OCI-LY7 (cell line): ENCODE results near the gene INKA2.

ENCODE experiments used
- EZH2phosphoT487 ChIP-seq: fragments of 200-600 bp; sonication (generic); IDR thresholded peaks from 2 replicates; pipeline ENCODE4 v1.6.1; 2018; ENCODE audit warnings: low read depth, borderline replicate concordance, mild to moderate bottlenecking, mixed run types, antibody characterized with exemption, low read length, moderate library complexity, mixed read lengths
- TF ChIP-seq, protein P1 (sequence below): fragments of 200-600 bp; sonication (generic); conservative IDR thresholded peaks from 2 replicates; pipeline ENCODE4 v1.5.1; 2014; ENCODE audit warnings: mild to moderate bottlenecking, antibody characterized with exemption, low read length, moderate library complexity, mixed read lengths

DNA sequence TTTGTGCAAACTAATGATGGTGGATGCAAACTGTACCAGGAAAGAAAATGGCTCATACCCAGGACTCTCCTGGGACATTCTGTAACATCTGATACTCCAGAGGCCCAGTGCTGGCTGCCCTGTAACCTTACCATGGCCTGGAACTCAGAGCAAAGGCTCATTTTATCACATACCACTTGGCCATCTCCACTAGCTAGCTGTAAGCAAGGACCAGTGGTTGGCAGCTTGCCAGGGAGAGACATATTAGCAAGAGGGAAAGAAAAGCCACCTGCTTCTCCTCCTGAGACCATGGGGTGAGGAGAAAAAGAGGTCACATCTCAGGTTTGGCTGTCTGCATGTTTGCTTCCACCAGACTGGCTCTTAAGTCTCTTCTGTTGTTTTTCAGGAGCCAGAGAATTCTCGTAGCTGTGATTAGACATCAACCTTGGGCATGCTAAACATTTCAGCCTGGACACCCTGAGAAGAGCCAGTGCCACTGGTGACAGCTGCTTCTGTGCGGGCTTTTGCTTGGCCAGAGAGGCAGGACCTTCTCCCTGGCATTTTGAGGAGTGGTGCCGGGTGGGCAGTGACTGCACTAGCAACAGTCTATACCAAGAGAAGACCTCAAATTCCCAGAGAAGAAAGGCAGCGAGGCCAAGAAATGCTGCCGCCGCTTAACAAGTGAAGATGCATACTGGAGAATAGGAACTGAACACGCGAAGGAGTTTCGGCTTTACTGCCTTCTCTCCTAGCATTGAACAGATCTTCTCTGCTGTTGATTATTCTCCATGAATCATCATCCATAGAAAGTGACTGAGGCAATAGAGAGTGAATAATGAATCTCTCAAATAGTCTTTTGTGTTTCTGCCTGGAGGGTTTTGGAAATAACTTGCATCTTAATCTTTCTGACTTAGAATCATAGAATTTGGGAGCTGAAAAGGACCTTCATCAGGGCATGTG lies 6.7 kb upstream of the INKA2 start:
- TF ChIP-seq, protein P1, sequence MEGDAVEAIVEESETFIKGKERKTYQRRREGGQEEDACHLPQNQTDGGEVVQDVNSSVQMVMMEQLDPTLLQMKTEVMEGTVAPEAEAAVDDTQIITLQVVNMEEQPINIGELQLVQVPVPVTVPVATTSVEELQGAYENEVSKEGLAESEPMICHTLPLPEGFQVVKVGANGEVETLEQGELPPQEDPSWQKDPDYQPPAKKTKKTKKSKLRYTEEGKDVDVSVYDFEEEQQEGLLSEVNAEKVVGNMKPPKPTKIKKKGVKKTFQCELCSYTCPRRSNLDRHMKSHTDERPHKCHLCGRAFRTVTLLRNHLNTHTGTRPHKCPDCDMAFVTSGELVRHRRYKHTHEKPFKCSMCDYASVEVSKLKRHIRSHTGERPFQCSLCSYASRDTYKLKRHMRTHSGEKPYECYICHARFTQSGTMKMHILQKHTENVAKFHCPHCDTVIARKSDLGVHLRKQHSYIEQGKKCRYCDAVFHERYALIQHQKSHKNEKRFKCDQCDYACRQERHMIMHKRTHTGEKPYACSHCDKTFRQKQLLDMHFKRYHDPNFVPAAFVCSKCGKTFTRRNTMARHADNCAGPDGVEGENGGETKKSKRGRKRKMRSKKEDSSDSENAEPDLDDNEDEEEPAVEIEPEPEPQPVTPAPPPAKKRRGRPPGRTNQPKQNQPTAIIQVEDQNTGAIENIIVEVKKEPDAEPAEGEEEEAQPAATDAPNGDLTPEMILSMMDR, result no peak
- TF ChIP-seq EZH2phosphoT487, result no peak
